Measurements from ENCODE around the gene PCSK7.

DNA sequence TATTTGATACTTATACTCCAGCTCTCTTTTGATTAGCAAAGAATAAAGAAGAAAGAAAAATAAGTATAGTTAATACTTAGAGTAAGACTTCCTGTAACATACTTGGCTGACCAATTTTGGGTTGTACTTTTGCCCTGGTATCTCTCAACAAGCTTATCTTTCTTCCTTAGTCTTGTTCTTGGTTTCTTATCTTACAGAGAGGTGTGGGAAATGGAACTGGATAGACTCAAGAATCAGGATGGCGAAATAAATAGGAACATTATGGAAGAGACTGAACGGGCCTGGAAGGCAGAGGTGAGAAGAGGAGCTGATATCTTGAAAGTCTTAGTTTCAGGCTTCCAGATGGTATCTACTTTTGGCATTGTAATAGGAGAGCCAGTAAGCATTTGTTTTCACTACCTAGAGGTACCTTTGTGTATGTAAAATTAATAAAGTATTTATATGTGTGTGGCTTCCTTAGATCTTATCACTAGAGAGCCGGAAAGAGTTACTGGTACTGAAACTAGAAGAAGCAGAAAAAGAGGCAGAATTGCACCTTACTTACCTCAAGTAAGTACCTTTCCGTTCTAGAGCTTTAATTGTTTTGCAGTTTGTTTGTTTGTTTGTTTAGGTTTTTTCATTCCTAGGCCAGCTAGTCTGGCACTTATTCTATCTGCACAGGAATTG, 48.0 kb upstream of the PCSK7 start:
- no peak for TF ChIP-seq POLR2A (IDR thresholded peaks at IDR 0.05)
- TF ChIP-seq, protein P1, sequence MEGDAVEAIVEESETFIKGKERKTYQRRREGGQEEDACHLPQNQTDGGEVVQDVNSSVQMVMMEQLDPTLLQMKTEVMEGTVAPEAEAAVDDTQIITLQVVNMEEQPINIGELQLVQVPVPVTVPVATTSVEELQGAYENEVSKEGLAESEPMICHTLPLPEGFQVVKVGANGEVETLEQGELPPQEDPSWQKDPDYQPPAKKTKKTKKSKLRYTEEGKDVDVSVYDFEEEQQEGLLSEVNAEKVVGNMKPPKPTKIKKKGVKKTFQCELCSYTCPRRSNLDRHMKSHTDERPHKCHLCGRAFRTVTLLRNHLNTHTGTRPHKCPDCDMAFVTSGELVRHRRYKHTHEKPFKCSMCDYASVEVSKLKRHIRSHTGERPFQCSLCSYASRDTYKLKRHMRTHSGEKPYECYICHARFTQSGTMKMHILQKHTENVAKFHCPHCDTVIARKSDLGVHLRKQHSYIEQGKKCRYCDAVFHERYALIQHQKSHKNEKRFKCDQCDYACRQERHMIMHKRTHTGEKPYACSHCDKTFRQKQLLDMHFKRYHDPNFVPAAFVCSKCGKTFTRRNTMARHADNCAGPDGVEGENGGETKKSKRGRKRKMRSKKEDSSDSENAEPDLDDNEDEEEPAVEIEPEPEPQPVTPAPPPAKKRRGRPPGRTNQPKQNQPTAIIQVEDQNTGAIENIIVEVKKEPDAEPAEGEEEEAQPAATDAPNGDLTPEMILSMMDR (IDR thresholded peaks at IDR 0.05), result no peak

All from body of pancreas (tissue), 4 donors.